Epidermal melanocyte (primary cell): ENCODE results near the gene ABCA3.

ENCODE experiments used
- DNase-seq: peaks from one replicate; pipeline ENCODE4 v3.0.0; 2011; ENCODE audit warnings: low spot score; ENCODE audit not compliant: insufficient read length

Gene ABCA3

DNA sequence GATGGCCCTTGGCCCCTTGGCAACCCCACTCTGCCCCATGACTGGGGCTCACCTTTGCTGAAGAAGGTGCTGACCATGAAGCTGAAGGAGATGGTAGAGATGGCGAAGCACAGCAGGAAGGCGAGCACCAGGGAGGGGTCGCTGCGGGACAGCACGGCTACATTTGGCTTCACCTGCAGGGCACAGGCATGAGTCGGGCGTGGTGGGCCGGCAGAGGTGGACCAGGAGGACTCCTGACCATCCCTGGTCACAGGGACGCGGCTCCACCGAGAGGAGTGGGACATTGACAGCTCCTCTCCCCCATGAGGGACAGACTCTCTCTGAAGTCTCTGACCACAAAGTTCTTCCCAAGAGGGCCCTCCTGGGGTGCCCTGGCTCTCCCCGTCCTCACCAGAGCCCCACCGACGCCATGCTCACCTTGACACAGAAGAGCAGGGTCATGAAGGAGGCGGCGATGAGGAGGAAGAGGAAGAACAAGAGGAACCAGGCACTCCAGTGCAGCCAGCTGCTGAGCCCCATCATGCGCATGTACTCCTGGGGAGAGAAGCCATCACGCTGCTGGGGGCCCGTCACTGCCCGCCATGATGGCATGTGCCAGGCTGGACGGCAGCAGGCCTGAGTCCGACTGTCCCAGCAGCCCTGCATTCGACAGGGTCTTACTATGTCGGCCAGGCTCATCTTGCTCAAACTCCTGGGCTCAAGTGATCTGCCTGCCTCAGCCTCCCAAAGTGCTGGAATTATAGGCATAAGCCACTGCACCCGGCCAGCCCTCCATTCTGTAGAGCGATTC lies 23.1 kb downstream of the ABCA3 start:
- DNase-seq: no peak

DNA sequence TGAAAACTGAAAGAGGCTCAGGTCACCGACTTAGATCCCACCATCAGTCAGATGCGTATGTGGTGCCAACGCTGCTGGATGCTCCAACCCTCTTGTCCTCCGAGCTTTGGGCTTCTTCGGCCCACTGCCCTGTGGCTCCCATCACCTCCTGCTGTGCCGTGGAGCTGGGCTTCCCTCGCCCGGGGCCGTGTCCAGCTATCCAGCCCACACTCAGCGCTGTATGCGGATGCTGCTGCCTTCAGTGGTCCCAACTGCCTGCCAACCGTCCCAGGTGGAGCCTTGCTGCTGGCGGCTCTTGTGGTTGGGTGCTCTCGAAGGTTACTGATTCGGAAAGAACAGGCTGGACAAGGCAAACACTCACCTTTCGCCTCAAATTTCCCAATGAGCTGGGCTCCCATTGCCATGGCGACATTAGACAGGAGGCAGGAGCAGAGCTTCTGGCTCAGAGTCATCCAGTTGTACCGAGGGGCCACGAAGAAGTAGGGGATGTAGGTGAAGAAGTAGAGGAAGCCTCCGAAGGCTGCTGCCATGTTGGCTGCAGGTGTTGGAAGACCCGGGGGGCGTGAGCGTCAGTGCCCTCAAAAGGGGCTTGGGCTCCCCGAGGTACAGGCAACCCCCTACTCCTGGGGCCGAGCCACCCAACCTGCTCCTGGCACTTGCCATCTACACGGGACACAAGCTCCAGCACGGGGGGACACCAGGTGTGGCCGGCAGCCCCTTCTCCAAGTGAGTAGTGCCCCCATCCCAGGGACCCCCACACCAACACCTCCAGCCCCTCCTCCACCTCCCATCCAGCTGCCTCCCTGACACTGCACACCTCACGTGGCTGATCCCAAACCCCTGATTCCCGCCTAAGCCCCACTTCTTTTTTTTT lies 32.2 kb downstream of the ABCA3 start:
- DNase-seq: no peak

DNA sequence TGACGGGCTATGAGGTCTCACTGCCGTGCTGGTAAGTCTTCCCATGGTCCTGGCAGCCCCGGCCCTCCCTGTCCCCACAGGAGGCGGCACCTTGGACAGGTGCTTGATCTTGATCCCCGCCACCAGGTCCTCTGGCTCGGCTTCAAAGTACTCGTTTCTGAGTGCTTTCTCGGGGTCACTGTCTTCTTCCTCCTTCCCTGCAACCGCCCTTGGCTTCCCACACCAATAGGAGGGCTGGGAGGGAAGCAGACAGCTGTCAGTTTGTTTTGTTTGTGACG lies 40.7 kb downstream of the ABCA3 start:
- no peak for DNase-seq

DNA sequence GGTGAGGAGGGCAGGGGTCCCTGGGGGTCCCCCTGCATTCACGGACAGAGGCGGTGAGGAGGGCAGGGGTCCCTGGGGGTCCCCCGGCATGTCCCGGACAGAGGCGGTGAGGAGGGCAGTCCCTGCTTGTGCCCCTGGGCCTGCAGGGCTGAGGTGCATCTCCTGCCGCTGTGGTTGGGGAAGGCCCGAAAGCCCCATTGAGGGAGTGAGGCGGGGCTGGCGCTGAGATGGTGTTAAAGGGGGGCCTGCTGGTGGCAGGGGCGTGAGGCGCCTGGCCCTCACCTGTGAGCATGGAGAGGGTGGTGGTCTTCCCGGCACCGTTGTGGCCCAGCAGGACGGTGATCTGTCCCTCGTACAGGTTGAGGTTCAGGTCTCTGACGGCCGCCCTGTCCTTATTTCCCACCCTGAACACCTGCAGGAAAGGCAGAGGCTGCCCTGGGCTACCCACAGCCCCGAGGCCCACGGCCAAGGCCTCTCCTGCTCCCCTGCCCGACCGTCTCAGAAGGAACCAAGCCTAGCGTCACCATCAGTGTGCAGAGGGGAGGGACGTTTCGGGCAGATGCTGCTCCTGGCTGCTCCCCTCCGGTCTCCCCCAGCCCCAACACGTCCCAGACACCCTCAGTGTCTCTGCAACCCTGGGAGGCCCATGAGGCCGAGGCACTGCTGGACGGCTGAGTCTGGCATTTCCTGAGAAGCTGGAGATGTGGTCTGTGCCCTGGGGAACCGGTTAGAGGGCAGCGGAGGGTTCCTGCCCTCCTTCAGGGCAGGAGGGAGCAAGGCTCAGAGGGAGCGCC lies 41.2 kb downstream of the ABCA3 start:
- no peak for DNase-seq

DNA sequence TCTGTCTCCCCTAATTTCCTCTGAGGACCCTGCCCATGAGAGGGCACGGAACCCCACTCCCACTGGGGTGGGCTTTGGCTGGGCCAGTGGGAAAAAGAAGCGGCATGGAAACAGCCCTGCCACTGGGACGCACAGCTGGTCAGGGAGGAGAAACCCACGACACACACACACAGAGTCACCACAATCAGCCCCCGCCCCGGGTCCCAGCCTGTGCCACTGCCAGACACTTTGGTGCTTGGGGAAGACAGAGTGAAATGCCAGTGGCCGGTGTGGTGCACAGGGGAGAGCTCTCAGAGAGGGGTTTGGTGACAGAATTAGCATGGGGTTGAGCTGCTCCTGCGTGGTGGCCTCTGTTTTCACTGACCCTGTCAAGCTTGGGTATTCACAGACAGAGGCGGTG lies 41.9 kb downstream of the ABCA3 start:
- DNase-seq: no peak

DNA sequence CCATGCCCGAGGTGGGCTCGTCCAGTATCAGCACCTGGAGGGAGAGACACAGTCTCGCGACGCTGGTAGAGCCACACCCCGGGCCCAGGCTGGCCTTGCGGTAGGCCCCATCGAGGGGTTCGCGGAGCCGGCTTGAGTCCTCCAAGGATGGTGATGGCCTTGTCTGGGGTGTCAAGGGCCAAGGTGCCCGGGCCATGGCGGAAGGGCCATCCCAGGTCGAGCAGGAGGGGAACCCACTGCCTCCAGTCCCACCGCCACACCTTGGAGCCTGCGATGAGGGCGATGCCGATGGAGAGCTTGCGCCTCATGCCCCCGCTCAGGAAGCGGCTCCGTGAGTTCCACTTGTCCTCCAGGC lies 43.0 kb downstream of the ABCA3 start:
- DNase-seq: no peak

DNA sequence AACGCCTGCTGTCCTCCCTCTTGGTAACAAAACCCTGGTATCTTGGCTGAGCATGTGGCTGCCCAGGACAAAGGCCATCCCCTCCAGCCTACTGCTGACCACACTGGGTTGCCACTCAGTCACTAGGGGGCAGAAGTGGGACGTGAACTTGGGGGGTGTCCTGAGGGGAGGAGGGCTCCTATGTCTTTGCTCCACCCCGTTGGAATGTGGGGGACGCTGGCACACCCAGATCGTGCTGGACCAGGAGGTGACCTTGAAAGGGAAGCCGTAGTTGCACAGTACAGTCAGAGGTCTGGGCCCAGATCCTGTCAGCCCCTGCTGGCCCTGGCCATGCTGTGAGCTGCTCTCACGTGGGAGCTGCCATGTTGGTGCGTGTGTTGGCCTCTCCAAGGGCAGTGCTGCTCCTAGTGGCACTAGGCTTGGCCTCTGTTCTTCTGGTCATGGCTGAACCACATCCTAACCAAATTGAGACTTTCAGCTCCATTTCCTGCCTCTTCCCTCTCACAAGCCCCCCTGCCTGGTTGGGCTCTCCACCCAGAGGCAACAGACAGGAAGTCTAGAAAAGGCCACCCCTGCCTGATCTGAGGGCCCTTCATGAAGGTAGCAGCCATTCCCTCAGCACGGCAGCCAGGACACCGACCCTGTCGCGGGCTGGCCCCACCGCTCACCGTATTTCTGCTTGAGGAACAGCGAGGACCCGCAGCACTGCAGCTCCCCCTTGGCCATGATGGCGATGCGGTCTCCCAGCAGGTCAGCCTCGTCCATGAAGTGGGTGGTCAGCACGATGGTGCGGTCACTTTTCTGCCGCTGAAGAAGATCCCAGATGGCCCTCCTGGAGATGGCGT lies 43.6 kb downstream of the ABCA3 start:
- DNase-seq: no peak

DNA sequence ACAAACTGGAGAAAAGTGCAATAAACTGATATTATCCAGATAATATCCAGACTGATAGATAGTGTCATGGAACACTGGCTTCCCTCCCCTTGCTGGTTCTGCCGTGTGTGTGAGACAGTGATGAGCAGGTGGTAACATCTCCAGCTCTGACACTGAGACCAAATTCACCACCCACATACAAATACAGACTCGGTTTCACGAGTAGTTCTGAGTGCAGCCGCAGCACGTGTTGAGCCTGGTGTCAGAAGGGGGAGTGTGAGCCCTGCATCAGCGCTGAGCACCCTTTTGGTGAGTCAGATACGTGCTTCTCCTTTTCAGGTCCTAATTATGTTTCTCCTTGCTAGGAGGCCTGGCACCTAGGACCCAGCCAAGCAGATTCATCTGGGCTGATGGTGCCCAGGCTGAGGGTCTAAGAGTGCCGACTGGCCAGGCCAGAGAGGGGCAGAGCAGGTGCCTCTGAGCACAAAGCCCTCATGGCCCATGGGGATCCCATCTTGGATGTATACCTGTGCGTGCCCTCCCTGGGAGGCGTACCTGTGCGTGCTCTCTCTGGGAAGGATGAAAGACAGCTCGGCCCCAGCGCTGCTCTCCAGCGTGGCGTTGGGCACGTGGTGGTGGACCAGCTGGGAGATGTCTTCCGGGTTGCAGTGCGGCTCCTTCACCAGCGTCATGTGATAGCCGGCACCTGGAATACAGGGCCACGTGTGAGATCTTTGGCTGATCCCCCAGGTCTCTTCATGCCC lies 45.3 kb downstream of the ABCA3 start:
- no peak for DNase-seq

DNA sequence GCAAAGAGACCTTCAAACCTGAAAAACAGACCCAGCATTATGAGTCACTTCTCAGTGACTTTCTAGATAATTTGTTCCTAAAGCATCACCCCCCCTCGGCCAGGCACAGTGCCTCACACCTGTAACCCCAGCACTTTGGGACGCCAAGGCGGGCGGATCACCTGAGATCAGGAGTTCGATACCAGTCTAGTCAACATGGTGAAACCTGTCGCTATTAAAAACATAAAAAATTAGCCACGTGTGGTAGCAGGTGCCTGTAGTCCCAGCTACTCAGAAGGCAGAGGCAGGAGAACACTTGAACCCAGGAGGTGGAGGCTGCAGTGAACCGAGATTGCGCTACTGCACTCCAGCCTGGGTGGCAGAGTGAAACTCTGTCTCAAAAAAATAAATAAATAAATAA lies 48.3 kb downstream of the ABCA3 start:
- DNase-seq: no peak

DNA sequence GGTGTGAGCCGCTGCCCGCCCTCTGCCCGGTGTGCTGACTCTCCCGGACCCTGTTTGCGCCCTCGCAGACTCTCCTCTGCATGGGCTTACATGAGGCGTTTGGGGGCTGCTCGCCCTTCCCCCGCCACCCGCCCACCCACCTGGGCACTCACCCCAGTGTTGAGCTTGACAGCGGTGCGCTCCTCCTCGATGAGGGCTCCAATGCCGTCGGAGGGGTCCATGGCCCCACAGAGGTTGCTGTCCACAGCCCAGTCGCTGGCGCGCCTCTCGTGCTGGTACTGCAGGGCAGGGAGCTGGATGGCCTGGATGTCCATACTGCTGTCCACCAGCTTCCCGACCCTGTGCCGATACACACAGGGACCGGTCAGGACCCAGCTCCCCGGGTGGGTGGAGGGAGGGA lies 51.2 kb downstream of the ABCA3 start:
- DNase-seq: no peak

DNA sequence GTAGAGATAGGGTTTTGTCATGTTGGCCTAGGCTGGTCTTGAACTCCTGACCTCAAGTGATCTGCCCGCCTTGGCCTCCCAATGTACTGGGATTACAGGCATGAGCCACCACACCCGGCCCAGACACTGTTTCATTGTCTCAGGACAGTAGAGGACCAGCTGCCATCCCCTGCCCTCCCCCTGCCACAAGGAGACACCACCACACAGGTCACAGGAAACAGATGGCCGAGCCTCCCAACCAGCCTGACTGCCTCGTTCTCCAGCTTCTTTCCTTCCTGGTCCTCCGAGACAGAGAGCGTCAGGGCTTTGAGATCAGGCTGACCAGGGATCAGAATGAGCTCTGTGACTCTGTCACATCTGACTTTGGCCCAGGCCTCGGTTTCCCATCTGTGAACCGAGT lies 51.8 kb downstream of the ABCA3 start:
- no peak for DNase-seq

DNA sequence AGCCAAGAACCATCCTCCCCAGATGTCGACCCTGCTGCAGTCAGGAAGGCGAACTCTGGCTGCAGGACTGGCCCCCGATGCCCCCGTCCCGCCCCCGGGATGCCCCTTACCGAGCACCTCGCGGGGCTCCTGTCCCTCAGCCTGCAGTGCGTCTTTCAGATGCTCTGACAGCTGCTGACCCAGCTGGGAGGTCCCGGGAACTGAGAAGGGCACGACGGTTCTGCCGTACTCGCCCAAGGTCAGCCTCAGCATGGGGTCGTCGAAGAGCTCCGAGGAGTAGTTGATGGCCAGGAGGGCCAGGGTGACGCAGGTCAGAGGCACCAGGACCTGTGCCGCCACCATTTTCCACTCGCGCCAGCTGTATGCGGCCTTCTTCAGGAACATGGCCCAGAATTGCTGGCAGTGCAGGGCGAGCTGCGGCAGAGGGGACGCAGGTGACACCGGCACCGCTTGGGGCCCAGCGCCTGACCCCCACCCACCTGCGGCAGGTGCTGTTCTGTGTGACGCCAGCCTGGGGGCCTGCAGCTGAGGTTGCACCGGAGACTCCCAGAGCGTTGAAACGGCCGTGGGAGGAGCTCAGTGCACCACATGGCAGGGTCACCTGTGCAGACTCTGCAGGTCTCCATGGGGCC lies 52.5 kb downstream of the ABCA3 start:
- no peak for DNase-seq

DNA sequence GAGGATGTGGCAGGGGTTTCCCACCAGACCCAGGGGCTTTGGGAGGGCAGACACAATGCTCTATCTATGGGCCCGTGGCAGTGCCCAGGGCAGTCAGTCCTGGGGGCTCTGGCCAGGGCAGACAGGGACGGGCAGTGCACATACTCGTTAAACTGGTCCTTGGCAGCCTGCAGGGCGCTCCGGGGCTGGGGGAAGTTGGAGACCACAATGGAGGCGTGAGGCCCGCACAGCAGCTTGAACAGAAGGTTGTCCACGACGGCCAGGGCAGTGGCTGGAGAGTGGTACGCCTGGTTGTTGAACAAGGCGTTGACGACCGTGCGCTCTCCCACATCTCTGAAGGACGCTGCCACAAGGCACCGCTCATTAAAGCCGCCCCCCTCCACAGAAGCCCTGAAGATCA lies 54.0 kb downstream of the ABCA3 start:
- DNase-seq: no peak

DNA sequence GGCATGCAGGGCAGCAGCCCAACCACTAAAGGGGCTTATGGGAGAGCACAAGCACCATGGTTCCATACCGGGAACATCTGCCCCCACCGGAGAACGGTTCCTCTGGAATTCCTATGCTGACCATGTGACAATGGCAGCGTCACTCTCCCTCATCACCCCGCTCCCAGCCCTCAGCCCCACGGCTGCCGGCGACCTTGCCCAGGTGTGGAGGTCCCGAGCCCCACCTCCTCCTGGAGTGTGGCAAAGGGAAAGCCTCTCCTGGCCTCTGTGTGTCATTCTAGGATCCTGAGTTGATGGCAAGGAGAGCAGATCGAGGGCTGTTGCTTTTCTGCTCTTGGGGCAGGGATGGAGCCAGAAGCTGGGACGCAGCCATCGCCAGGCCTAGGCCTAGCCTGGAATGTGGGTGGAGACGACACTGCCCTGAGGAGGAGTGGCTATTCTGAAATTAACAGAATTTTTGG lies 54.8 kb downstream of the ABCA3 start:
- DNase-seq: no peak

DNA sequence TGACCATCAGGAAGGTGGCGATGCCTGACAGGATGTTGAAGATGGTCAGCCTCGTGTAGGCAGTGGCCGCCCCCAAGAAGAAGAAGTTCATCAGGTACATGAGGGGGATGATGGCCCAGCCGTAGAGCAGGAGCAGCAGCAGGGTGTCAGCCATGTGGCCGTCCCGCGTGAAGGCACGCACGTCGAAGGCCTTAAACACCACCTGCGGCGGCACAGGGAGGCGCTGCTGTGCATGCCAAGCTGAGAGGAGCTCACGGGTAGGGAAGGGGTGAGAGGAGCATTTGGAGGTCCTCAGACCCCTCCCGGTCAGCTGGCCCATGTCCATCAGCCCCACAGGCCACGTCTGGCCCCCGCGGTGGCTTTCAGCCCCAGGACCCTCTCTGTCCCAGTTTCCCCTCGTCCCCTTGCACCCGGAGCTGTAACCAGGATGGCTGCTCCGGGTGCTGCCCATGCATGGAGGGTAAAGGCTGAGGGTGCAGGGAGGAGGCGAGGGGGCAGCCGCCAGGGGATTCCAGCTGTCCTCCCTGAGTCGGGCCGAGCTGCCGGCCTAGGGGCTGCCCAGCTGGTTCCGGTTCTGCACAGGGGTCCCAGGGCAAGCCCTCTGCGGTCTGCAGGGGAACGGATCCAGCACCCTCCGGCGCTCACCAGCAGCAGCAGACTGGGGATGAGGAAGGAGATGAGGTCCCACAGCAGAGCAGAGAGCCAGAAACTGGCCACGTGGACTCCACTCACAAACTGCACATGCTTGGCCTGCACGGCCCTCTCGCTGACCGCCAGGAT lies 55.5 kb downstream of the ABCA3 start:
- DNase-seq: no peak

DNA sequence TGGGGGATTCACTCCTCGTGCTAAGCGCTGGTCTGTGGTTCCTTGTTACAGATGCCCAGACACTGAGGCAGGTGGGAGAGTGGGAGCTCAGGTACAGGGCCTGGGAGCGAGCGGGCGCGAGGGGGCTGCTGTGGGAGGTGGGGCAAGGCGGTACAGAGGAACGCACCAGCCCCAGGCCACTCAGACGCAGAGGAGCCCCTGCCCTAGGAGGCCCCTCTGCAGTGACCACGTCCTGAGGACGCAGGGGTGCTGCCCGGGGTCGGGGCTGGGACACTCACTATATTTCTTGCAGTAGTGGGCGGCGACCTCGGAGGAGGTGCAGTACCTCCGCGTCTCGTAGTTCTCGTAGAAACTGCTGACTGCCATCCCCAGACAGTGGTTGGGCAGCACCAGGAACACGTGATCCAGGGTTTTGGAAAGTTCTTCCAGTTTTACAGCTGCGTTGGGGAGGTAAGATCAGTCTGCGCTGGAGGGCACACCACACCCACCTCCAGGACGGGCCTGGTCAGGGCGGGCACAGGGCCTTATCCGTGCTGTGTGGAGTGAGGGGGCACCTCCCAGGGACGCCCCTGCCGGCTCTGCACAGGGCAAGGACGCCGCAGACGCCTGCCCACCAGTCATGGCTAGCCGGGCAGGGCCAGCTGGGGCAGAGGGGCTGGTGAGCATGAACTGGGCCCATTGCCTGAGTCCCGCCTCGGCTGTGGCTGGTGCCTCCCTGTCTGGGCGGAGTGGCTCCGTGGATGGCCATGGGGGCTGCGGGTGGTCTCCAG lies 56.3 kb downstream of the ABCA3 start:
- no peak for DNase-seq

DNA sequence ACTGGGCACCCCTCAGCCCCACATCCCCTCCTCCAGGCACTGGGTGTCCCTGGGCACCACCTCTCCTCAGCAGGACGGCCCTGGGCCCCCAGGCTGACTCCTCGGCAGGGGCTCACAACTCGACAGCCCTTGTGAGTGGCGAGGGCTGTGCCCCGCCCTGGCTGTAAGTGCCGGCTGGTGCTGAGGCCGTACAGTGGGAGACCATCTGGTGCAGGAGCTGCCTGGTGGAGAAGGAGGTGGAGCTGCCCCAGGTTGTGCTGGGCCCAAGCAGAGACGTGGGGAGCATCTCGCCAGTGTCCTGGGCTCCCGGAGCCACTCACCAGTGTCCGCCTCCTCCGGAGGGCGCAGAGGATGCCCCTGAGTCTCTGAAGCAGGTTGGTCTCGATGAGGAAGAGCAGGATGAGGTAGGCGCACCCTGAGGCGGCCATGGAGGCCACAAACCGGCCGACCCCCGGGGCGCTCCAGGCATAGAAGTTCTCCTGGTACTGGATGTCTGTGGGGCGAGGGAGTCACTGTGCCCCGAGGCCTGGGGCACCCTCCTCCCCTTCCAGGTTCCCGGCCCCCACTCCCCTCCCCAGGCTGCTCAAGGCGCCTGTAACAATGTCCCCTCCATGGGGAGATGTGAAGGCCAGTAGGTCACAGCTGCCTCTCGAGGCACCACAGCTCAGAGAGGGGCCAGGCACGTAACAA lies 57.5 kb downstream of the ABCA3 start:
- DNase-seq: peak; percentile 5

DNA sequence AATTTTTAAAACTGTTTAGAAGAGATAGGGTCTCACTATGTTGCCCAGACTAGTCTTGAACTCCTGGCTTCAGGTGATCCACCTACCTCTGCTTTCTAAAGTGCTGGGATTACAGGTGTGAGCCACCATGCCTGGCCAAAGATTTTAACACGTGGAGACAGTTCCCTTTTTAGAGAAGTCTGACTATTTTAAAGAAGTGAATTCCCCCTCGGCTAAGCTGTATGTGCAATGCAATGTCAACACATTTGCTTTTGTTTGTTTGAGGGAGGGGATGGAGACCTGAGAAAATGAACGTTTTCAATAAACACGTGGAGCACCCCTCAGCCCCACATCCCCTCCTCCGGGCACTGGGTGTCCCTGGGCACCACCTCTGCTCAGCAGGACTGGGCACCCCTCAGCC lies 58.3 kb downstream of the ABCA3 start:
- peak; percentile 1 for DNase-seq
